Peyer's patch (tissue), 4 donors: Measurements from ENCODE around the gene ESPN. TPM values are rescaled to one million over a fixed set of nuclear protein-coding genes. Genes with fewer than 3 reads are reported as not detected.
"Not testable (repeated sequence)": the region's sequence is repeated elsewhere in the genome, so short reads cannot be mapped to it uniquely, and the experiment has no call there.

ENCODE experiments used
- DNase-seq, 3 donors: peaks; one replicate each; pipeline ENCODE4 v3.0.0-alpha.2; 2017 to 2019
- H3K27ac ChIP-seq, 4 donors: fragments of 200-600 bp; sonication (generic); one replicate each; pipeline ENCODE4 v1.5.1; 2016 to 2019
- H3K27me3 ChIP-seq, 2 donors: fragments of 200-600 bp; sonication (generic); one replicate each; pipeline ENCODE4 v1.5.1; 2019
- H3K36me3 ChIP-seq, 3 donors: fragments of 200-600 bp; sonication (generic); one replicate each; pipeline ENCODE4 v1.5.1; 2016 to 2019
- H3K4me1 ChIP-seq, 4 donors: fragments of 200-600 bp; sonication (generic); one replicate each; pipeline ENCODE4 v1.5.1; 2016 to 2019
- H3K4me3 ChIP-seq, 4 donors: fragments of 200-600 bp; sonication (generic); 1 replicate in 3 of 4; 2 replicates in 1 of 4; pipeline ENCODE4 v1.5.1; 2016 to 2019; ENCODE audit warnings: mild to moderate bottlenecking in 1 of 4
- H3K9me3 ChIP-seq, 4 donors: fragments of 200-600 bp; sonication (generic); one replicate each; pipeline ENCODE4 v1.5.1; 2016 to 2019; ENCODE audit warnings: mild to moderate bottlenecking in 1 of 4
- CTCF ChIP-seq, 6 experiments: fragments of 450-650 bp in 4 of 6; fragments of 200-600 bp in 2 of 6; sonication (generic) in 1 of 6; IDR thresholded peaks; one replicate each; pipeline ENCODE4 v1.5.1; 2017 to 2019; ENCODE audit warnings: antibody characterized with exemption in 6 of 6, mild to moderate bottlenecking in 3 of 6, moderate library complexity in 1 of 6
- POLR2A ChIP-seq, 2 donors: fragments of 450-650 bp; IDR thresholded peaks; one replicate each; pipeline ENCODE4 v1.5.1; 2017; ENCODE audit warnings: antibody characterized with exemption in 2 of 2, mild to moderate bottlenecking in 2 of 2, moderate library complexity in 2 of 2
- total RNA-seq, 4 donors: library from RNA; depleted of rRNA; stranded (reverse); fragments of >200 nt; gene quantifications; one replicate each; pipeline ENCODE4 v1.1.0, GENCODE V29; 2016

The ESPN gene
- total RNA-seq, 4 donors from 2014 or later = 17.3 to 390 (median 306) TPM

- DNase-seq = no peak
- H3K4me1 ChIP-seq = peaks cover 0 to 56% (median 19%) of the 10 kb centered on the region in 4 donors
- no peak for TF ChIP-seq CTCF (IDR thresholded peaks at IDR 0.05)
- no peak for TF ChIP-seq POLR2A (IDR thresholded peaks at IDR 0.05)
- H3K9me3 ChIP-seq = peaks cover 0 to 2% (median 0%) of the 10 kb centered on the region in 4 donors
- H3K4me3 ChIP-seq = peak overlapping the region in 2 of 4 donors; percentile 36 to 66
- peaks cover 0 to 21% of the 10 kb centered on the region in 2 donors for H3K27me3 ChIP-seq
- H3K27ac ChIP-seq = peak overlapping the region in 3 of 4 donors; percentile 65 to 97 (median 81)
- no peaks in the 10 kb centered on the region for H3K36me3 ChIP-seq
These were observed 25.5 kb downstream of the ESPN start for GRCh38 chr1:6450005-6450450.

- Histone ChIP-seq H3K4me1 (peaks cover 0 to 56% (median 20%) of the 10 kb centered on the region in 4 donors), H3K27ac (peak overlapping the region in 3 of 4 donors; percentile 65 to 97 (median 81)), H3K4me3 (peak overlapping the region in 2 of 4 donors; percentile 36 to 66), H3K27me3 (peaks cover 0 to 21% of the 10 kb centered on the region in 2 donors)
- H3K36me3 ChIP-seq, DNase-seq, H3K9me3 ChIP-seq: not testable (repeated sequence)
These were observed 25.9 kb downstream of the ESPN start for GRCh38 chr1:6450486-6450885.

GRCh38 chr1:6450943-6451373 is 26.4 kb downstream of the ESPN start:
- H3K9me3 ChIP-seq = peaks cover 0 to 4% (median 0%) of the 10 kb centered on the region in 4 donors
- H3K4me1 ChIP-seq = peaks cover 0 to 56% (median 20%) of the 10 kb centered on the region in 4 donors
- TF ChIP-seq CTCF (IDR thresholded peaks at IDR 0.05) (no peak), POLR2A (IDR thresholded peaks at IDR 0.05) (peak; percentile 53 to 88)
- peak overlapping the region in 3 of 4 donors; percentile 65 to 97 (median 81) for H3K27ac ChIP-seq
- peak overlapping the region in 3 of 4 donors; percentile 10 to 66 (median 51) for H3K4me3 ChIP-seq
- DNase-seq = peak in 2 of 3 donors; percentile 91 to 92
- peaks cover 0 to 21% of the 10 kb centered on the region in 2 donors for H3K27me3 ChIP-seq
- peaks cover 0 to 6% (median 0%) of the 10 kb centered on the region in 3 donors for H3K36me3 ChIP-seq

- H3K27me3 ChIP-seq, DNase-seq: not testable (repeated sequence)
- peak overlapping the region in 1 of 4 donors; percentile 13 for H3K4me3 ChIP-seq
These were observed 29.6 kb downstream of the ESPN start for GRCh38 chr1:6453895-6454855.

GRCh38 chr1:6454856-6455751 is 30.5 kb downstream of the ESPN start:
- no peak for DNase-seq
- H3K4me1 ChIP-seq = peaks cover 0 to 20% (median 5%) of the 10 kb centered on the region in 4 donors
- H3K36me3 ChIP-seq = peaks cover 0 to 14% (median 0%) of the 10 kb centered on the region in 3 donors
- TF ChIP-seq POLR2A (IDR thresholded peaks at IDR 0.05) (no peak), CTCF (IDR thresholded peaks at IDR 0.05) (no peak)
- peak overlapping the region in 1 of 4 donors; percentile 29 for H3K4me3 ChIP-seq
- peaks cover 0 to 4% (median 0%) of the 10 kb centered on the region in 4 donors for H3K9me3 ChIP-seq
- H3K27me3 ChIP-seq = no peaks in the 10 kb centered on the region
- no peak overlapping the region for H3K27ac ChIP-seq

More at GRCh38 chr1:6453895-6454855, 29.6 kb downstream of the ESPN start:
- H3K27ac ChIP-seq, H3K9me3 ChIP-seq, H3K36me3 ChIP-seq: not testable (repeated sequence)
- H3K4me1 ChIP-seq = peaks cover 0 to 26% (median 5%) of the 10 kb centered on the region in 4 donors

GRCh38 chr1:6455752-6456520 is 31.4 kb downstream of the ESPN start:
- H3K27me3 ChIP-seq, H3K9me3 ChIP-seq, DNase-seq, H3K27ac ChIP-seq, H3K4me3 ChIP-seq: not testable (repeated sequence)
- peaks cover 0 to 18% (median 0%) of the 10 kb centered on the region in 3 donors for H3K36me3 ChIP-seq
- H3K4me1 ChIP-seq = peaks cover 0 to 19% (median 8%) of the 10 kb centered on the region in 4 donors
